Dermis blood vessel endothelial cell (primary cell): ENCODE results near the gene GATAD2B. TPM values are rescaled to one million over a fixed set of nuclear protein-coding genes. Genes with fewer than 3 reads are reported as not detected.
"Not testable (repeated sequence)": the region's sequence is repeated elsewhere in the genome, so short reads cannot be mapped to it uniquely, and the experiment has no call there.

Source experiments
- DNase-seq: peaks from one replicate; pipeline ENCODE4 v3.0.0; 2010
- total RNA-seq: library from RNA; depleted of rRNA; stranded (reverse); fragments of >200 nt; gene quantifications from 2 replicates; pipeline ENCODE4 v1.2.3, GENCODE V29; 2014

Gene GATAD2B
- total RNA-seq, 1 donor from 2014 or later = 5.4 TPM

- DNase-seq = no peak
Measured at GRCh38 chr1:153776845-153777370, 145.9 kb downstream of the GATAD2B start.

GRCh38 chr1:153776352-153776751 lies 146.4 kb downstream of the GATAD2B start:
- DNase-seq = no peak

GRCh38 chr1:153775458-153776327 lies 147.1 kb downstream of the GATAD2B start:
- DNase-seq = peak; percentile 58

GRCh38 chr1:153774780-153775457 lies 147.9 kb downstream of the GATAD2B start, which contains the start of gene SLC27A3:
Gene SLC27A3, plus strand, starts transcription at chr1:153775407. Its CDS starts 91 bp downstream, at chr1:153775498.
- DNase-seq = peak; percentile 40

DNA sequence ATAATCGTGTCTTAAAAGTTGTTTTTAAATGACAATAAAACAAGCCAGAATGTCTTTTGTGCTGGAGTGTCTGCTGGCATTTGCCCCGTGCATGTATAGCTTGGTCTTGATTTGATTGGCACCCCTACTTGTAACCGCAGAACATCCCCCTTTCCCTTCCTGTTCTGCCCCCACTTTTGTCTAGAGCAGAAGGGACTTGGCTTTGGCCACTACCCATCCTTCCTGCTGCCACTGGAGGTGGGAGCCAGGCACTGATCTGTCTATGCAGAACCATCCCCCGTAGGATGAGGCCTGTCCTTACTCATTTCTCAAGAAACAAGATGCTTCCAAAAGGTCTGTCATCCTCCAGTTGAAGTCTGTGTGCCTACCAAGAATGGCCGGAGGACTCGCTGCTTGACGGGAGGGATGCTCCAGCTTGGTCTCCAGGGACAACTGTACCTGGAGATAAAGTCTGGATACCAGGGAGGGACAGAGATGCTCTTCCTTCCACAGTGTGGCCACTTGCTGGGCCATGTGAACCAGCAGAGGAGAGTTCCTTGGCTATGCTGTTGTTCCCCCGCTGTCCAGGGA lies 148.7 kb downstream of the GATAD2B start:
- no peak for DNase-seq

- DNase-seq = peak; percentile 71
Measured at GRCh38 chr1:153773096-153773921, 149.5 kb downstream of the GATAD2B start.

DNA sequence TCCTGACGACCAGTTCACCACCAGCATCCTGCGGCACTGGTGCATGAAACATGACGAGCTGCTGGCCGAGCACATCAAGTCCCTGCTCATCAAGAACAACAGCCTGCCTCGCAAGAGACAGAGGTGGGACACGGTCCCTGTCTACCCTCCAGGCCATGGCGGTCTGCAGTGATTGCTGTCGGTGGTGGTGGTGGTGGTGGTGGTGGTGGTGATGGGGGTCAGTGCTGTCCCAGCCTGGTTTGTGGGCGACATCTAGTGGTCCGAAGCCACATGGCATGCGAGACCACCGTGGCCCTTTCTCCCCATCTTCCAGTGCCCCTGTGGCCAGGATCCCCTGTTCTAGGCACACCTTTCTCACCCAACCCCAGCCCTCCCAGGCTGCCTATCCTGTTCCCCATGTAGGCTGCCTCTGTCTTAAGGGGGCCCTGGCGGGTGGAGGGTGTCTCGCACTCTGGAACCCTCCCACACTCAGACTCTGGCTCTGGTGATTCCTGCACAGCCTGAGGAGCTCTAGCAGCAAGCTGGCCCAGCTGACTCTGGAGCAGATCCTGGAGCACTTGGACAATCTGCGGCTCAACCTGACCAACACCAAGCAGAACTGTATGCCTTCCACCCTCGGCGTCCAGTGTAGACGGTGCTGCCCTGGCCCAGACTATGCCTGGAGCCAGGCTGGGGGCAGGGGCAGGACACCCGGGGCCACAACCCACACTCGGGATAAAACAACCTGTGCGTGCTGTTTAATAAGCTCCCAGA lies 150.8 kb downstream of the GATAD2B start:
- DNase-seq = peak; percentile 77

DNA sequence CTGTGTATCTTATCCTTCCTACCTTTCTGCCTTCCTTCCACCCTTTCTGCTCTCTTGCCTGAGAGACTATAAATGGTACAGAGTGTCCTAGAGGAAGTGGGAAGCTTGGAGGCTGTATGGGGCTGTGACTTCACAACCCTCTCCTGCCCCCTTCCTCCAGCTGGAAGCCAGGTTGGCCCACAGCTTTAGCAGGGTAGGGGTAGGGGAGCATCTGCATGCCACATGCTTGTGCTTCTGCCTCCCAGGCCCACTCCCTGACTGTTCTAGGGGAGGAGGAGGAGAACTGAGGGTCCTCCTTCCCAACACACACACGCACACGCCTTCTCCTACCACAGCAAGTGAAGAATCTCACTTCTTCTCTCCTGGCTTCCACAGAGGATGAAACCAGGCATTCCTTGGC lies 151.5 kb downstream of the GATAD2B start:
- DNase-seq = no peak

DNA sequence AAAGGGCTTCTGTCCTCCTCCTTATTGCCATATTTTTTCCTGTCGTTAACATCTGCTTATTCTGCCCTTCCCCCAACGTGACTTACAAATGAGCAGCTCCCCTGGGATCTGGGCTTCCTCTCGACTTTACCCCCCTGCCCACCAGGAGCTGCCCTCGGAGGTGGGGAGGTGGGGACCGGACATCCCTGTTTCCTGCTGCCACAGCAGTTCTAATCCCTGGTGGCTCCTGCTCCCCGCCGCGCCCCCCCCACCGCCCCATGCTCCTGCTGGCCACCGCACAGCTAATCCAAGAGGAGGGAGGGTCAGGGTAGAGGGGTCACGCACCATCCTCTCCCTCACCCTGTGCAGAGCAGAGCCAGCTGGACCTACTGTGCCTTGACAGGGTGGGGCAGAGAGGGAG lies 152.0 kb downstream of the GATAD2B start:
- peak; percentile 51 for DNase-seq

DNA sequence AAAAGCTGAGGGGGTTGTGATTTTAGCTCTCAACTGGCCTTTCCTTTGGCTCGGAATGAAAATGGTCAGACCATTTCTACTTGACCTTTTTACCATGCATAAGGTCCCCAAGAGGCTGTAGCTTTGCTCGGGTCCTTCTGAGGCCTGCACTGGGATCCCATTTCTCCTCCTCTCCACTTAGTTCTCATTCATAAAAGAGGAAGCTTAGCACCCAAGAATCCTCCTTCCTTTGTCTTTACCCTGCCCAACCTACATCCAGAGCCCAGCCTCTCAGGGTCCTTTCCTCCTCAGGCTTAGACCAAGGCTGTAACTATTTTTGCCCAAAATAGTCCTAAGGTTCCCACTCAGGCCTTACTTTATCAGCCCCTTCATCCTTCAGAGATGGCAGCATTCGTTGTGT lies 153.6 kb downstream of the GATAD2B start:
- no peak for DNase-seq

DNA sequence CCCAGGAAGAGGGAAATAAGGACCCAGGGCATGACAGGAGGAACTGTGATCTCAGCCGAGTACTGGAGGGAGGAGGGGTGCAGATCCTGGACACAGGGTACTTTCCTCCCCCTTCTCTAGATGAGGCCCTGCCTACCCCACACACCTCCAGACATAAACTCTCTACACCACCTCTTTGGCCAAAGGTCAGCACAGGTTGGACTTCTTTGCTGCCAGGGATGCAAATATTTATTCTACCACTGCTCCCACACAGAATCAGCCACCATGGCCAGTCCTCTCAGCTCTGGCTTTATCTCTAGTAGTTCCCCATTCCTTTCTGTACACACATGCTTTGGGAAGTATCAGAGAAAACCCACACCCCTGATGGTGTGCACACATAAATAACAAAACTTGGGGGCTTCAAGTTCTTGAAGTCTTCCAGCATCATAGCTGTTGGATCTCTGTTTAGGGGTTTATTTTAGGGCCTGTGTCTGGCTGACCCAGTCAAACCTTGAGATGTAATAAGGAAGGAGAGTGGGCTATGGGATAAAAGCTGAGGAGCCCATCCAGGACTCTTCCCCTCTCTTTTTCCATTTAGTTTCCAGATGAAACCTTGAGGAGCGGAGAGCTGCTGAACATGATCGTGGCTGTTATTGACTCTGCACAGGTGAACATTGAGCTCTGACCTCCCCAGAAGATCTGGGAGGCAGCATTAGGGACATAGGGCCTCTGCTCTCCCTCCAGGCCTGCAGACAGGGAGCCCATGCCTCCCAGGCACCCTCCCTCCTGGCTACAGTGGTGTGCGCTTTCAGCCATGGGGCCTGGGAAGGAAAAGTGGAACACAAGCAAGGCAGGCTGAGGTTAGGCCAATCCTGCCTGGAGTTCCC lies 154.2 kb downstream of the GATAD2B start:
- no peak for DNase-seq

DNA sequence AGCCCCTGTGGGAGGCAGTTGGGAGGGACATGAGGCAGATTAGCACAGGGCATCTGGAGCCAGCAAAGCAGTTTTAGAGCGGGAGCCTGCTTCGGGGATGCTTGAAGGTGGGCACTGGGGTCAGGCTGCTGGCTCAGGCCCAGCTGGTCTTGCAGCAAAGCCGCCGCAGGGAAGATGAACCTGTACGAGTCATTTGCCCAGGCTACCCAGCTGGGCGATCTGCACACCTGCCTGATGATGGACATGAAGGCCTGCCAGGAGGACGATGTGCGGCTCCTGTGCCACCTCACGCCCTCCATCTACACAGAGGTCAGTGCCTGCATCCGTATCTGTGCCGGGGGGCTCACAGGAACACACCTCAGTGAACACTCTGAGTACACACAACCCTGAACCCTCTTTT lies 155.3 kb downstream of the GATAD2B start:
- no peak for DNase-seq

DNA sequence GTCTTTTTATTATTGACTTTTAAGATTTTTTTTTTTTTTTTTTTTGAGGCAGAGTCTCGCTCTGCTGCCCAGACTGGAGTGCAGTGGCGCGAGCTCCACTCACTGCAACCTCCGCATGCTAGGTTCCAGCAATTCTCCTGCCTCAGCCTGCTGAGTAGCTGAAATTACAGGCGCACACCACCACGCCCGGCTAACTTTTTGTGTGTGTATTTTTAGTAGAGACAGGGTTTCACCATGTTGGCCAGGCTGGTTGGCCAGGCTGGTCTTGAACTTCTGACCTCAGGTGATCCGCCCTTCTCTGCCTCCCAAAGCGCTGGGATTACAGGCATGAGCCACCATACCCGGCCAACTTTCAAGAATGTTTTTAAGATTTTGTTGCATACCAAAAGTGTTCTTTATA lies 156.1 kb downstream of the GATAD2B start:
- DNase-seq = not testable (repeated sequence)

DNA sequence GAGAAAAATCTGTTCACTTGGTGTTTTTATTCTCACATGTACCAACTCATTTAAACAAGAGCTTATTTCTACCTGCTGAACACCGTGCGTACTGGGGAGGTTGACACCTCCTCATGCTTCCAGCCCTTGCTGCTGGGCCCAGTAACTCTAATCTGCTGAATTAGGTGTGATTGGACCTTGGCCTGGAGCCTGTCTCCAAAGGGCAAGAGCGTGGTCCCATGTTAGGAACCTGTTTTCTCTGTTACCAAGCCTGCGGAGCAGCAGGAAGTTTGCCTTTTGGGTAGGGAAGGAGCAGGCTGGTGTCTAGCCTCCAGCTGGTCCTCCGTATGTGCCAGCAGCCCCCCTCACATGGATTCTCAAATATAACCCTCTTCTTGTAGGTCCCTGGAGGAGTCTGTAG lies 158.5 kb downstream of the GATAD2B start:
- DNase-seq = no peak

DNA sequence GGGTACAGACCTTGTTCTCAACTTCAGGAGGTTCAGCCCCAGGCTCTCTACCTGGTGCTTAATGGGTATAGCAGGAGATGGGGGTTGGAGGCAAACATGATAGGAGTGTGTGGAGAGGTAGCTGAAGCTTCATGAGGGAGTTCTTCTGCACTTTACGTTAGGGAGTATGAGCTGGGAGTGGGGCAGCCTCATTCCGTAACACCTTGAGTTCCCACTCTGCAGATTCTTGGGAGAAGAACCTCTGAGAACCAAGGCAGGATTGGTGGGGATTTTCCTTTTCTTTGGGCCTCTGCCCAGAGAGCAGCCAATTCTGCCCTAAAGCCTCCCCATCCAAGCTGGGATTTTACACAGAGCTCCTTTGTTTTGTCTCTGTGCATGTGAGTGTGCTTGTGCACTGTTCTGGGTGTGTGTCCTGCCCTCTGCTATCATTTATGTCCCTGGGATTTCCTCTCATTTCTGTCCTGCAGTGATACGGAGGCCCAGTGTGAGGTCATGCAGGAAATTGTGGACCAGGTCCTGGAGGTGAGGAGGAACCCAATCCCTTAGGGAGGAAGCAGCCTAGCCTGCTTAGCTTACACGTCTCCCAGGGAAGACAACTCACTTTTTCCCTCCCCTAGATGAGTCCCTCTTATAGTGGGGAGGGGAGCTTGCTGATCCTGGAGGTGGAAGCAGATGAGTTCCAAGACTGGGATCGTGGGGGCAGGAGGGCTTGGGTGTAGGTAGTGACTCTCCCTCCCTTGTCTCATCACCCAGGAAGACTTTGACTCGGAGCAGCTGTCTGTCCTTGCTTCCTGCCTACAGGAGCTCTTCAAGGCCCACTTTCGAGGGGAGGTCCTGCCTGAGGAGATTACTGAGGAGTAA lies 159.2 kb downstream of the GATAD2B start:
- peak; percentile 86 for DNase-seq

- no peak for DNase-seq
Measured at GRCh38 chr1:153760440-153760839, 162.3 kb downstream of the GATAD2B start.
